HCT116 (cell line): Measurements from ENCODE around the gene FCN1. TPM values are rescaled to one million over a fixed set of nuclear protein-coding genes. Genes with fewer than 3 reads are reported as not detected.

Source experiments
- ATAC-seq: fragments of 200-7000 bp; cut with Tn5 transposase; 2 replicates; pipeline ENCODE4 v1.9.1; 2020; ENCODE audit warnings: mild to moderate bottlenecking, moderate library complexity
- BruUV-seq: library from RNA; stranded (reverse); fragments of 400-500 nt; replicated peaks from 2 replicates; lab custom pipeline; 2021; lab: Mats Ljungman, UMichigan
- CTCF ChIA-PET: fragments of 300-600 bp; sonication (Branson Sonifier 250); formaldehyde crosslinking; loops from one replicate; lab custom pipeline; 2021; ENCODE audit warnings: antibody characterized with exemption; lab: Charles Lee
- POLR2A ChIA-PET: fragments of 300-600, 350-600 bp; sonication (Branson Sonifier 250); formaldehyde crosslinking; loops from one replicate; lab custom pipeline; 2021; ENCODE audit warnings: antibody characterized with exemption; lab: Charles Lee
- RAD21 ChIA-PET, 2 experiments: fragments of 300-600 bp; sonication (Branson Sonifier 250); formaldehyde crosslinking; loops; one replicate each; lab custom pipeline; 2023; ENCODE audit warnings: low total read pairs in 2 of 2; ENCODE audit not compliant: uncharacterized antibody in 2 of 2, unreplicated experiment in 2 of 2, low non-redundant PET in 1 of 2; lab: Charles Lee
- DNase-seq: peaks from one replicate; pipeline ENCODE4 v3.0.0-alpha.2; 2010; ENCODE audit warnings: low read depth, low spot score
- H2AFZ ChIP-seq: fragments of 200-600 bp; shearing (Covaris generic), sonication (generic); 2 replicates; pipeline ENCODE4 v1.6.1; 2017; ENCODE audit warnings: low read depth, mixed run types, mixed read lengths, antibody characterized with exemption, low read length; ENCODE audit not compliant: poor library complexity, severe bottlenecking
- H3K27ac ChIP-seq: 2 replicates; pipeline ENCODE4 v1.5.1; 2012; ENCODE audit warnings: low read depth, low read length
- H3K27me3 ChIP-seq: fragments of 200-600 bp; sonication (generic); 2 replicates; pipeline ENCODE4 v1.6.1; 2016; ENCODE audit warnings: mixed run types, low read length, mixed read lengths; ENCODE audit not compliant: insufficient read depth
- H3K36me3 ChIP-seq, 2 experiments: fragments of 200-500 bp in 1 of 2; fragments of 200-600 bp in 1 of 2; sonication (Bioruptor generic) in 1 of 2; sonication (generic) in 1 of 2; 2 replicates each; pipeline versions ENCODE4 v1.5.1 to v1.6.1; 2014 to 2016; ENCODE audit warnings: low read length in 2 of 2, inconsistent platforms in 1 of 2, mixed read lengths in 1 of 2, mixed run types in 1 of 2; ENCODE audit not compliant: insufficient read depth in 2 of 2, control insufficient read depth in 1 of 2
- H3K4me1 ChIP-seq, 2 experiments: fragments of 200-600 bp in 1 of 2; sonication (generic) in 1 of 2; 2 replicates each; pipeline versions ENCODE4 v1.5.1 to v1.6.1; 2012 to 2017; ENCODE audit warnings: low read length in 2 of 2, inconsistent platforms in 1 of 2, mild to moderate bottlenecking in 1 of 2, mixed read lengths in 1 of 2, mixed run types in 1 of 2, moderate library complexity in 1 of 2; ENCODE audit not compliant: insufficient read depth in 2 of 2, control insufficient read depth in 1 of 2
- H3K4me2 ChIP-seq: fragments of 200-600 bp; sonication (generic); 2 replicates; pipeline ENCODE4 v1.6.1; 2017; ENCODE audit warnings: mixed run types, low read length, mixed read lengths
- H3K4me3 ChIP-seq, 2 experiments: fragments of 200-600 bp in 1 of 2; sonication (generic) in 1 of 2; replicated peaks in 1 of 2; 2 replicates each; pipeline ENCODE4 v1.5.1; 2011 to 2016; ENCODE audit warnings: low read length in 2 of 2, control low read depth in 1 of 2, low read depth in 1 of 2, mild to moderate bottlenecking in 1 of 2, mixed read lengths in 1 of 2, mixed run types in 1 of 2
- H3K79me2 ChIP-seq: fragments of 200-600 bp; sonication (generic); 2 replicates; pipeline ENCODE4 v1.6.1; 2017; ENCODE audit warnings: mild to moderate bottlenecking, mixed run types, low read length, moderate library complexity, mixed read lengths; ENCODE audit not compliant: insufficient read depth
- H3K9ac ChIP-seq: fragments of 200-600 bp; sonication (generic); 2 replicates; pipeline ENCODE4 v1.6.1; 2016; ENCODE audit warnings: low read length, mixed read lengths
- H3K9me2 ChIP-seq: fragments of 200-600 bp; sonication (generic), shearing (Covaris generic); 2 replicates; pipeline ENCODE4 v1.6.1; 2017; ENCODE audit warnings: mixed run types, mild to moderate bottlenecking, moderate library complexity; ENCODE audit not compliant: insufficient read depth
- H3K9me3 ChIP-seq, 2 experiments: fragments of 200-500 bp in 1 of 2; fragments of 200-600 bp in 1 of 2; sonication (Bioruptor generic) in 1 of 2; sonication (generic) in 1 of 2; 2 replicates each; pipeline ENCODE4 v1.6.1; 2014 to 2017; ENCODE audit warnings: low read length in 2 of 2, mixed read lengths in 2 of 2, inconsistent platforms in 1 of 2, low read depth in 1 of 2, mild to moderate bottlenecking in 1 of 2, mixed run types in 1 of 2, moderate library complexity in 1 of 2; ENCODE audit not compliant: control insufficient read depth in 1 of 2, insufficient read depth in 1 of 2
- H4K20me1 ChIP-seq: fragments of 200-600 bp; sonication (generic), shearing (Covaris generic); 2 replicates; pipeline ENCODE4 v1.6.1; 2017; ENCODE audit warnings: mixed run types, mild to moderate bottlenecking, moderate library complexity; ENCODE audit not compliant: insufficient read depth
- FOSL1 ChIP-seq: IDR thresholded peaks from 2 replicates; pipeline ENCODE4 v1.6.1; 2012; ENCODE audit warnings: low read depth
- RAD21 ChIP-seq: IDR thresholded peaks from 2 replicates; pipeline ENCODE4 v1.6.1; 2012; ENCODE audit warnings: low read depth, mild to moderate bottlenecking
- SP1 ChIP-seq: IDR thresholded peaks from 2 replicates; pipeline ENCODE4 v1.6.1; 2012; ENCODE audit warnings: low read depth
- intact Hi-C: fragments of 100-400 bp; cut with micrococcal nuclease; formaldehyde crosslinking; loops from 2 replicates; pipeline ENCODE4 v1.10.0; 2022
- total RNA-seq: library from RNA; stranded (reverse); gene quantifications from one replicate; pipeline ENCODE4 v1.2.1, GENCODE V29; 2021; ENCODE audit not compliant: unreplicated experiment
- TF ChIP-seq, protein P1 (sequence below): IDR thresholded peaks from 2 replicates; pipeline ENCODE4 v1.6.1; 2012; ENCODE audit warnings: low read depth

The FCN1 gene
- total RNA-seq, 1 experiment from 2014 or later, result not detected

DNA sequence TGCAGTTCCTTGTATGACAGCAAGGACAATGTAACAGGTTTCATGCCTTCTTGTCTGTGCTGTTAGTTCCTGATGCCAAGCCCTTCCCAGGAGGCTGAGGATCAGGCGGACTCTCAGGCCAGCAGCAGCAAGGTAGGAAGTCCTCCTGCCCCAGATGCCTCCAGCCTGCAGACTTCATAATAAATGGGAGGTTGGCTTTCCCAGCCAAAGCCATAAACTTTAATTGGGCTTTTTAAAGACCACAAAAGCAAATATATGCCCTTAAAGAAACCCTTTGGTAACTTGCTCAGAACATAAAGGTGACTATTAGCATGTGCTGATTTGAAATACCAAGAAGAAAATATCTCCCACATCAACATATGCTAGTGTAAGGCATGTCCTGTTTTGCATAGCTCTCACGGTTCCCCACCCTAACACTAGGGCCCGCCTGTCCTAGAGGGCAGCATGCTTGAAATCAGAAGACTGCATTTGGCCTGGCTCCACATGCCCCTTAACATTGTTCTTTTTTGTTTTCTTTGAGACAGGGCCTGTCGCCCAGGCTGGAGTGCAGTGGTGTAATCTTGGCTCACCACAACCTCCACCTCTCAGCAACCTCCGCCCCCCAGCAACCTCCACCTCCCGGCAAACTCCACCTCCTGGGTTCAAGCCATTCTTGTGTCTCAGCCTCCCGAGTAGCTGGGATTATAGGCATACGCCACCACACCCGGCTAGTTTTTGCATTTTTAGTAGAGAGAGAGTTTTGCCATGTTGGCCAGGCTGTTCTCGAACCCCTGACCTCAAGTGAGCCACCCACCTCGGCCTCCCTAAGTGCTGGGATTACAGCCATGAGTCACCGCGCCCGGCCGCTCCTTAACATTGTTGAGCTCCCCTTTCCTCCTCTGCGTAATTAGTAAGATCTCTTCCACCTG, 44.6 kb upstream of the FCN1 start:
- Histone ChIP-seq H3K36me3 (no peaks in the 10 kb centered on the region), H3K9ac (no peak overlapping the region), H4K20me1 (no peaks in the 10 kb centered on the region), H3K9me2 (no peaks in the 10 kb centered on the region), H3K4me3 (no peak overlapping the region), H3K27ac (no peak overlapping the region), H2AFZ (no peak overlapping the region), H3K4me2 (peak overlapping the region; percentile 28; the same call in 1 of the 2 replicates), H3K9me3 (0 out of 4 replicates have a peak, but pooled peaks cover 0 to 3% of the 10 kb centered on the region in 2 experiments), H3K4me1 (peaks cover 5 to 10% of the 10 kb centered on the region in 2 experiments), H3K79me2 (no peaks in the 10 kb centered on the region), H3K27me3 (peaks cover 2% of the 10 kb centered on the region)
- ChIA-PET RAD21 (no interaction called here), POLR2A (no interaction called here), CTCF (no interaction called here)
- ATAC-seq (peak; percentile 60), DNase-seq (no peak)
- no TSS peak for BruUV-seq
- intact Hi-C loops, result no loop called here
- no peak for TF ChIP-seq FOSL1
- TF ChIP-seq SP1, result no peak
- TF ChIP-seq RAD21, result no peak
- TF ChIP-seq, protein P1, sequence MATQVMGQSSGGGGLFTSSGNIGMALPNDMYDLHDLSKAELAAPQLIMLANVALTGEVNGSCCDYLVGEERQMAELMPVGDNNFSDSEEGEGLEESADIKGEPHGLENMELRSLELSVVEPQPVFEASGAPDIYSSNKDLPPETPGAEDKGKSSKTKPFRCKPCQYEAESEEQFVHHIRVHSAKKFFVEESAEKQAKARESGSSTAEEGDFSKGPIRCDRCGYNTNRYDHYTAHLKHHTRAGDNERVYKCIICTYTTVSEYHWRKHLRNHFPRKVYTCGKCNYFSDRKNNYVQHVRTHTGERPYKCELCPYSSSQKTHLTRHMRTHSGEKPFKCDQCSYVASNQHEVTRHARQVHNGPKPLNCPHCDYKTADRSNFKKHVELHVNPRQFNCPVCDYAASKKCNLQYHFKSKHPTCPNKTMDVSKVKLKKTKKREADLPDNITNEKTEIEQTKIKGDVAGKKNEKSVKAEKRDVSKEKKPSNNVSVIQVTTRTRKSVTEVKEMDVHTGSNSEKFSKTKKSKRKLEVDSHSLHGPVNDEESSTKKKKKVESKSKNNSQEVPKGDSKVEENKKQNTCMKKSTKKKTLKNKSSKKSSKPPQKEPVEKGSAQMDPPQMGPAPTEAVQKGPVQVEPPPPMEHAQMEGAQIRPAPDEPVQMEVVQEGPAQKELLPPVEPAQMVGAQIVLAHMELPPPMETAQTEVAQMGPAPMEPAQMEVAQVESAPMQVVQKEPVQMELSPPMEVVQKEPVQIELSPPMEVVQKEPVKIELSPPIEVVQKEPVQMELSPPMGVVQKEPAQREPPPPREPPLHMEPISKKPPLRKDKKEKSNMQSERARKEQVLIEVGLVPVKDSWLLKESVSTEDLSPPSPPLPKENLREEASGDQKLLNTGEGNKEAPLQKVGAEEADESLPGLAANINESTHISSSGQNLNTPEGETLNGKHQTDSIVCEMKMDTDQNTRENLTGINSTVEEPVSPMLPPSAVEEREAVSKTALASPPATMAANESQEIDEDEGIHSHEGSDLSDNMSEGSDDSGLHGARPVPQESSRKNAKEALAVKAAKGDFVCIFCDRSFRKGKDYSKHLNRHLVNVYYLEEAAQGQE, result no peak
